ENCODE results near the gene OSBPL3.

GRCh38 chr7:24764972-24765744 lies 214.8 kb downstream of the OSBPL3 start:
- TF ChIP-seq, protein P1, sequence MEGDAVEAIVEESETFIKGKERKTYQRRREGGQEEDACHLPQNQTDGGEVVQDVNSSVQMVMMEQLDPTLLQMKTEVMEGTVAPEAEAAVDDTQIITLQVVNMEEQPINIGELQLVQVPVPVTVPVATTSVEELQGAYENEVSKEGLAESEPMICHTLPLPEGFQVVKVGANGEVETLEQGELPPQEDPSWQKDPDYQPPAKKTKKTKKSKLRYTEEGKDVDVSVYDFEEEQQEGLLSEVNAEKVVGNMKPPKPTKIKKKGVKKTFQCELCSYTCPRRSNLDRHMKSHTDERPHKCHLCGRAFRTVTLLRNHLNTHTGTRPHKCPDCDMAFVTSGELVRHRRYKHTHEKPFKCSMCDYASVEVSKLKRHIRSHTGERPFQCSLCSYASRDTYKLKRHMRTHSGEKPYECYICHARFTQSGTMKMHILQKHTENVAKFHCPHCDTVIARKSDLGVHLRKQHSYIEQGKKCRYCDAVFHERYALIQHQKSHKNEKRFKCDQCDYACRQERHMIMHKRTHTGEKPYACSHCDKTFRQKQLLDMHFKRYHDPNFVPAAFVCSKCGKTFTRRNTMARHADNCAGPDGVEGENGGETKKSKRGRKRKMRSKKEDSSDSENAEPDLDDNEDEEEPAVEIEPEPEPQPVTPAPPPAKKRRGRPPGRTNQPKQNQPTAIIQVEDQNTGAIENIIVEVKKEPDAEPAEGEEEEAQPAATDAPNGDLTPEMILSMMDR (IDR thresholded peaks at IDR 0.05; ENCODE audit: low read depth, low read length) = no peak
- TF ChIP-seq POLR2A (IDR thresholded peaks at IDR 0.05; ENCODE audit: extremely low read depth, insufficient read length) = no peak
